Measurements from ENCODE around the gene OR52I2. TPM values are rescaled to one million over a fixed set of nuclear protein-coding genes. Genes with fewer than 3 reads are reported as not detected.

Gene OR52I2
- total RNA-seq, 1 experiment from 2014 or later = not detected

DNA sequence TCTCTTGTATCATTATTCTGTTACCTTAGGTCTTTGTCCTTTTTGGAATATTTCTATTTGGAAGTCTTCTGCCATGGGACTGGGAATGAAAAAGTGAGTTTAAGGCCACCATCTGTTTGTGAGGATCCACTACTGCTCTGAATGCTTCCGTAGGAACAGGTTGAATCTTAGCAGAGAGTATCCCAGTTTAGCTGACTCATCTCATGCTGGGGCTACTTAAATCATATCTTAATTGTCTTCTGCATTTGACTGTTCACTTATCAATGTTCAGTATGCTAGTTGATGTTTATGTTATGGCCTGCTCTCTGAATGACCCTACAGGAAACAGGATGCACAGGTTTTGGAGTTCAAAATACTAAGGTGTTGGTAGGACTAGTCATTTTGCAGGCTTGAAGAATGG is 1.4 kb upstream of the OR52I2 start:
- Mint-ChIP-seq H3K27me3 (ENCODE audit: insufficient read depth, unreplicated experiment) (peaks cover 20% of the 10 kb centered on the region), H3K4me3 (ENCODE audit: unreplicated experiment) (no peak overlapping the region), H3K36me3 (ENCODE audit: insufficient read depth, unreplicated experiment) (no peaks in the 10 kb centered on the region), H3K9me3 (ENCODE audit: unreplicated experiment) (no peaks in the 10 kb centered on the region), H3K27ac (ENCODE audit: unreplicated experiment) (no peak overlapping the region), H3K4me1 (ENCODE audit: low read depth, unreplicated experiment) (no peaks in the 10 kb centered on the region)
- DNase-seq = no peak
- intact Hi-C loops (cut with micrococcal nuclease; ENCODE audit: unreplicated experiment) = no loop called here
- no TSS peak for BruUV-seq (replicated peaks)
- H3K4me3 ChIP-seq (ENCODE audit: low read depth, low read length) = no peak overlapping the region
- no peaks in the 10 kb centered on the region for H3K36me3 ChIP-seq (ENCODE audit: control insufficient read depth, insufficient read depth, low read length)
- no peaks in the 10 kb centered on the region for H3K27me3 ChIP-seq (replicated peaks; ENCODE audit: control insufficient read depth, insufficient read depth, low read length)
- no peaks in the 10 kb centered on the region for H3K9me3 ChIP-seq
- no peak for TF ChIP-seq CTCF (IDR thresholded peaks at IDR 0.05; ENCODE audit: insufficient read depth in 1 of 2, low read depth in 1 of 2, low read length in 1 of 2, severe bottlenecking in 1 of 2, unreplicated experiment in 1 of 2)
- ChIA-PET POLR2A (no interaction called here), CTCF (no interaction called here)
- H3K4me1 ChIP-seq = no peaks in the 10 kb centered on the region

- CTCF ChIA-PET = no interaction called here
- POLR2A ChIA-PET = no interaction called here
- DNase-seq = no peak
Observed at GRCh38 chr11:4589017-4589416, 7.5 kb downstream of the OR52I2 start.

GRCh38 chr11:4593739-4594138 is 12.2 kb downstream of the OR52I2 start, which contains the start of gene OR52I1:
Gene OR52I1 (plus strand): TSS chr11:4594039. CDS start chr11:4594039, 0 bp downstream.
- no peaks in the 10 kb centered on the region for H3K36me3 Mint-ChIP-seq (ENCODE audit: insufficient read depth, unreplicated experiment)
- peaks cover 9% of the 10 kb centered on the region for H3K27me3 Mint-ChIP-seq (ENCODE audit: insufficient read depth, unreplicated experiment)
- Histone ChIP-seq H3K36me3 (ENCODE audit: control insufficient read depth, insufficient read depth, low read length) (no peaks in the 10 kb centered on the region), H3K27me3 (replicated peaks; ENCODE audit: control insufficient read depth, insufficient read depth, low read length) (no peaks in the 10 kb centered on the region), H3K4me3 (ENCODE audit: low read depth, low read length) (no peak within 1 kb of the TSS), H3K9me3 (no peaks in the 10 kb centered on the region), H3K4me1 (no peaks in the 10 kb centered on the region)
- no TSS peak for BruUV-seq (replicated peaks)
- H3K4me3 Mint-ChIP-seq (ENCODE audit: unreplicated experiment) = no peak within 1 kb of the TSS
- no peak for TF ChIP-seq CTCF (IDR thresholded peaks at IDR 0.05; ENCODE audit: insufficient read depth in 1 of 2, low read depth in 1 of 2, low read length in 1 of 2, severe bottlenecking in 1 of 2, unreplicated experiment in 1 of 2)
- no peaks in the 10 kb centered on the region for H3K9me3 Mint-ChIP-seq (ENCODE audit: unreplicated experiment)
- CTCF ChIA-PET = no interaction called here
- DNase-seq = no peak
- H3K27ac Mint-ChIP-seq (ENCODE audit: unreplicated experiment) = no peak within 1 kb of the TSS
- intact Hi-C loops (cut with micrococcal nuclease; ENCODE audit: unreplicated experiment) = no loop called here
- POLR2A ChIA-PET = no interaction called here
- H3K4me1 Mint-ChIP-seq (ENCODE audit: low read depth, unreplicated experiment) = no peaks in the 10 kb centered on the region

More at GRCh38 chr11:4589017-4589416, 7.5 kb downstream of the OR52I2 start:
- Histone ChIP-seq H3K9me3 (no peaks in the 10 kb centered on the region), H3K27me3 (replicated peaks; ENCODE audit: control insufficient read depth, insufficient read depth, low read length) (no peaks in the 10 kb centered on the region), H3K4me1 (no peaks in the 10 kb centered on the region), H3K36me3 (ENCODE audit: control insufficient read depth, insufficient read depth, low read length) (no peaks in the 10 kb centered on the region), H3K4me3 (ENCODE audit: low read depth, low read length) (no peak overlapping the region)
- intact Hi-C loops (cut with micrococcal nuclease; ENCODE audit: unreplicated experiment) = no loop called here
- H3K4me1 Mint-ChIP-seq (ENCODE audit: low read depth, unreplicated experiment) = no peaks in the 10 kb centered on the region
- BruUV-seq (replicated peaks) = no TSS peak
- no peak overlapping the region for H3K4me3 Mint-ChIP-seq (ENCODE audit: unreplicated experiment)
- no peaks in the 10 kb centered on the region for H3K9me3 Mint-ChIP-seq (ENCODE audit: unreplicated experiment)
- no peaks in the 10 kb centered on the region for H3K36me3 Mint-ChIP-seq (ENCODE audit: insufficient read depth, unreplicated experiment)
- H3K27me3 Mint-ChIP-seq (ENCODE audit: insufficient read depth, unreplicated experiment) = peaks cover 17% of the 10 kb centered on the region
- H3K27ac Mint-ChIP-seq (ENCODE audit: unreplicated experiment) = no peak overlapping the region
- TF ChIP-seq CTCF (IDR thresholded peaks at IDR 0.05; ENCODE audit: insufficient read depth in 1 of 2, low read depth in 1 of 2, low read length in 1 of 2, severe bottlenecking in 1 of 2, unreplicated experiment in 1 of 2) = no peak

Data from Caco-2 (cell line).